ENCODE measurements around the gene GSTO2. TPM values are rescaled to one million over a fixed set of nuclear protein-coding genes. Genes with fewer than 3 reads are reported as not detected.

Gene GSTO2
- total RNA-seq, 1 donor from 2014 or later, result 5.9 TPM

- Mint-ChIP-seq H3K4me1 (ENCODE audit: unreplicated experiment) (peaks cover 83% of the 10 kb centered on the region), H3K27me3 (ENCODE audit: unreplicated experiment) (peaks cover 21% of the 10 kb centered on the region), H3K4me3 (ENCODE audit: unreplicated experiment) (peak overlapping the region; percentile 81), H3K36me3 (ENCODE audit: low read depth, unreplicated experiment) (peaks cover 17% of the 10 kb centered on the region), H3K9me3 (ENCODE audit: unreplicated experiment) (no peaks in the 10 kb centered on the region), H3K27ac (ENCODE audit: unreplicated experiment) (peak overlapping the region; percentile 96)
- TF ChIP-seq CTCF (IDR thresholded peaks at IDR 0.05; ENCODE audit: unreplicated experiment), result no peak
- no peak for DNase-seq (ENCODE audit: low spot score)
These were observed 59.6 kb downstream of the GSTO2 start for GRCh38 chr10:104328646-104328895.

GRCh38 chr10:104328896-104329710 lies 60.1 kb downstream of the GSTO2 start:
- no peaks in the 10 kb centered on the region for H3K9me3 Mint-ChIP-seq (ENCODE audit: unreplicated experiment)
- peak; percentile 38 for DNase-seq (ENCODE audit: low spot score)
- peak overlapping the region; percentile 96 for H3K27ac Mint-ChIP-seq (ENCODE audit: unreplicated experiment)
- peaks cover 21% of the 10 kb centered on the region for H3K27me3 Mint-ChIP-seq (ENCODE audit: unreplicated experiment)
- peak overlapping the region; percentile 65 for H3K4me3 Mint-ChIP-seq (ENCODE audit: unreplicated experiment)
- peaks cover 17% of the 10 kb centered on the region for H3K36me3 Mint-ChIP-seq (ENCODE audit: low read depth, unreplicated experiment)
- peaks cover 79% of the 10 kb centered on the region for H3K4me1 Mint-ChIP-seq (ENCODE audit: unreplicated experiment)
- TF ChIP-seq CTCF (IDR thresholded peaks at IDR 0.05; ENCODE audit: unreplicated experiment), result no peak

DNA sequence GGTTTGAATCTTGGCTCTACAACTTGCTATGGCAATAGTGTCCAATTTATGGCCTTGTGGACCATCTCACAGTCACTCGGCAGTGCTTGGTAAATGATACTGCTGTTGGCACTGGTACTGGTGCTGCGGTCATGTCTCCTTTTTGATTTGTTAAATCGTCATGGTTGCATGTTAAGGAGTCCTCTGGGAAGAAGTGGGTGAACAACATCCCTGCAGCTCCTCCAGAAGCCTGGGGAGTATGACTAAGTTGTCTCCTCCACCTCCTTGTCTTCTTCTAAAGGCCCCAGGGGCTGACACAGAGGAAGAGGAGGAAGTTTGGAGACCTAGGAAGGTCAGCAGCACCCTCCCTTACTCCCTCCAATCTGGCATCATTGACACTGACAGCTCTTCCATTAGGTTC lies 60.8 kb downstream of the GSTO2 start:
- H3K4me1 Mint-ChIP-seq (ENCODE audit: unreplicated experiment), result peaks cover 75% of the 10 kb centered on the region
- no peak overlapping the region for H3K4me3 Mint-ChIP-seq (ENCODE audit: unreplicated experiment)
- no peaks in the 10 kb centered on the region for H3K9me3 Mint-ChIP-seq (ENCODE audit: unreplicated experiment)
- H3K27ac Mint-ChIP-seq (ENCODE audit: unreplicated experiment), result no peak overlapping the region
- peaks cover 20% of the 10 kb centered on the region for H3K27me3 Mint-ChIP-seq (ENCODE audit: unreplicated experiment)
- TF ChIP-seq CTCF (IDR thresholded peaks at IDR 0.05; ENCODE audit: unreplicated experiment), result no peak
- no peak for DNase-seq (ENCODE audit: low spot score)
- H3K36me3 Mint-ChIP-seq (ENCODE audit: low read depth, unreplicated experiment), result peaks cover 17% of the 10 kb centered on the region

DNA sequence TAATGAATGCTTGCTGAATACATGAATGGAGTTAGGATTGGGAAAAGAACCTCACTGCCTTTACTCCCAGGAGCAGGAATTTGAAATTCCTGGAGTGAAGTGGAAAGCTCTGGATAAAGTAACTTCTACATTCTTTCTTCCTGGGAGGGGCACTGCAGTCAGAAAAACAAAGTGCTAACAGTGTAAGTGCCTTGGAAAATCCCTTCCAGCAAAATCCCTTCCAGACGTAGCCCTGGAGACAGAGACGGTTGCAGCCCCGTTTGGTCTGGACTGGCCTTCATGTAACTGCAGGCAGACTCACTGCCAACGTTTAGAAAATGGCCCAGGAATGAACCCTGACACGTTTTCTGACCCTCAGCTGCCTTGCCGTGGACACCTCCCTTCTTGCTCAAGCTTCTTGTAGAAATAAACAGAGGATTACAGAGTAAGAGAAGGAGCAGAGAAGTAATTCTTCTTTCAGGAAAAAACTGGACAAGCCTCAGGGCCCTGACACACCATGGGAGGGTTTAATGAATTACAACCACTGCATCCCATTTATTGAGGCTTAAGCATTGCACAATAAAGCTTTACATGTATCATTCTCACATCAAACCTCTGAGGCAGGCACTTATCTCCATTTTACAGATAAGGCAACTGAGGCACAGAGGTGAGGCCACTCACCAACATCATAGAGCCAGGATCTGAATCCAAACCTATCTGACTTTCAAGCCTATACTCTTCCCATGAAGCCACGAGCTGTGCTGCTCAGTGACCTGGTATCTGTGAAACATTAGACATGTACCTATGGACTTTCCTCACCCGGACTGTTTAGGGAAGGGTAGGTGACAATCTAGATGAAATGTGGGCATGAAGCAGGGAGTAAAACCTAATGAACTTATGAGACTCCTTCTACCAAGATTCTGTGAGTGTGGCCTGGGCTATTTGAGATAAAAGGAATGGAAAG lies 61.5 kb downstream of the GSTO2 start:
- Mint-ChIP-seq H3K4me1 (ENCODE audit: unreplicated experiment) (peaks cover 77% of the 10 kb centered on the region), H3K27me3 (ENCODE audit: unreplicated experiment) (peaks cover 16% of the 10 kb centered on the region), H3K36me3 (ENCODE audit: low read depth, unreplicated experiment) (peaks cover 17% of the 10 kb centered on the region), H3K27ac (ENCODE audit: unreplicated experiment) (peak overlapping the region; percentile 62), H3K9me3 (ENCODE audit: unreplicated experiment) (no peaks in the 10 kb centered on the region), H3K4me3 (ENCODE audit: unreplicated experiment) (peak overlapping the region; percentile 42)
- TF ChIP-seq CTCF (IDR thresholded peaks at IDR 0.05; ENCODE audit: unreplicated experiment), result no peak
- no peak for DNase-seq (ENCODE audit: low spot score)

Measured in endothelial cell (in vitro differentiated cells).